Measurements from ENCODE around the gene CCDC12. TPM values are rescaled to one million over a fixed set of nuclear protein-coding genes. Genes with fewer than 3 reads are reported as not detected.

Gene CCDC12
- total and polyA plus RNA-seq, 9 of the 15 experiments (the other 6 are each of a cell fraction or from before 2014, with no cell fraction given): 8.9 to 201 (median 86.9) TPM

- ChIA-PET CTCF (ENCODE audit: low intra/inter-chr PET ratio) (interaction anchor here (0.7 to 3.8 kb wide), 4 partner anchors 46 to 130 kb away, joined by 3 to 33 read pairs (median 4); no protein-coding TSS in a partner anchor), POLR2A (interaction anchor here (0.6 to 2.9 kb wide), 9 partner anchors 9 to 730 kb away, joined by 3 to 16 read pairs (median 3); partner anchors contain the start of gene PTPN23)
- Histone ChIP-seq H2AFZ (ENCODE audit: low read depth, low read length) (no peak overlapping the region), H3K9ac (ENCODE audit: insufficient read depth in 1 of 2, low read depth in 2 of 2, low read length in 2 of 2) (peak overlapping the region in 1 of 2 experiments; percentile 63; a peak in 1 of 4 replicates), H3K9me1 (ENCODE audit: control insufficient read depth, insufficient read depth, low read length) (no peaks in the 10 kb centered on the region), H3K27me3 (ENCODE audit: control insufficient read depth in 2 of 2, insufficient read depth in 2 of 2, low read length in 2 of 2) (no peaks in the 10 kb centered on the region), H3K4me2 (ENCODE audit: insufficient read depth, low read length) (no peak overlapping the region), H4K20me1 (replicated peaks; ENCODE audit: control insufficient read depth, insufficient read depth, low read length) (peaks cover 8% of the 10 kb centered on the region; the same call in 1 of the 2 replicates), H3K27ac (ENCODE audit: extremely low read depth, low read depth, low read length) (no peak overlapping the region), H3K79me2 (ENCODE audit: control insufficient read depth, insufficient read depth, low read length) (no peaks in the 10 kb centered on the region), H3K9me3 (replicated peaks; ENCODE audit: control insufficient read depth, insufficient read depth, low read depth, low read length) (no peaks in the 10 kb centered on the region), H3K4me3 (no peak overlapping the region), H3K36me3 (ENCODE audit: control insufficient read depth, insufficient read depth, low read length) (peaks cover 98% of the 10 kb centered on the region), H3K4me1 (replicated peaks in 1 of 2; ENCODE audit: control insufficient read depth in 2 of 2, insufficient read depth in 2 of 2, low read length in 2 of 2) (peaks cover 0 to 62% of the 10 kb centered on the region in 2 experiments; a peak in 2 of 5 replicates)
- intact Hi-C loops (cut with micrococcal nuclease): loop anchor here (1.0 to 10.0 kb wide), 4 partner anchors 67 to 293 kb away; partner anchors contain the start of gene TMIE
- BruUV-seq (replicated peaks): no TSS peak
- ATAC-seq (no peak), DNase-seq (ENCODE audit: extremely low read depth in 1 of 4, low spot score in 3 of 4) (no peak), FAIRE-seq (peak; percentile 48)
- 88% methylated on average over 13 of the region's 13 CpGs for WGBS (ENCODE audit: insufficient coverage, low coverage, missing lambda C conversion rate)
- in situ Hi-C loops (cut with MboI): no loop called here
- TF ChIP-seq ZNF174 (CRISPR knock-in tag; IDR thresholded peaks at IDR 0.05) (no peak), SNAPC5 (CRISPR knock-in tag; IDR thresholded peaks at IDR 0.05) (no peak), NUFIP1 (IDR thresholded peaks at IDR 0.05; ENCODE audit: partially characterized antibody) (no peak), POLR3G (IDR thresholded peaks at IDR 0.05; ENCODE audit: extremely low read depth, insufficient read length, insufficient replicate concordance) (no peak), SNRNP70 (optimal IDR thresholded peaks at IDR 0.05; ENCODE audit: low read depth, low read length) (peak; percentile 26), C11orf30 (IDR thresholded peaks at IDR 0.05; ENCODE audit: low read depth) (peak; percentile 69), POLR2AphosphoS2 (IDR thresholded peaks at IDR 0.05; ENCODE audit: low read length) (no peak), MITF (IDR thresholded peaks at IDR 0.05) (no peak), ZNF57 (CRISPR knock-in tag; IDR thresholded peaks at IDR 0.05) (no peak), FOXK2 (conservative IDR thresholded peaks at IDR 0.05 in 1 of 2, IDR thresholded peaks at IDR 0.05 in 1 of 2; ENCODE audit: low read depth in 2 of 2) (no peak), ZNF384 (IDR thresholded peaks at IDR 0.05; ENCODE audit: low read depth, low read length) (no peak), MAFG (tag; conservative IDR thresholded peaks at IDR 0.05) (peak; percentile 44; the same call in 1 of the 2 replicates), ZNF224 (CRISPR knock-in tag; IDR thresholded peaks at IDR 0.05) (0 out of 2 replicates have a peak, but pooled peaks have one; percentile 15), ZNF316 (IDR thresholded peaks at IDR 0.05) (peak; percentile 83), HNRNPH1 (optimal IDR thresholded peaks at IDR 0.05; ENCODE audit: low read depth, low read length) (no peak), RB1 (IDR thresholded peaks at IDR 0.05; ENCODE audit: low read depth) (no peak), MAFK (IDR thresholded peaks at IDR 0.05; ENCODE audit: low read length) (0 out of 2 replicates have a peak, but pooled peaks have one; percentile 22)
These were observed 21.0 kb upstream of the CCDC12 start for GRCh38 chr3:46997453-46998091.
